HG03571 (cell line): ENCODE data around the gene SLC8A1.
"Not testable (repeated sequence)": the region's sequence is repeated elsewhere in the genome, so short reads cannot be mapped to it uniquely, and the experiment has no call there.

ENCODE experiments used
- ATAC-seq: cut with Tn5 transposase; IDR thresholded peaks from one replicate; pipeline ENCODE4 v1.9.1; 2021; ENCODE audit not compliant: unreplicated experiment

SLC8A1 gene

DNA sequence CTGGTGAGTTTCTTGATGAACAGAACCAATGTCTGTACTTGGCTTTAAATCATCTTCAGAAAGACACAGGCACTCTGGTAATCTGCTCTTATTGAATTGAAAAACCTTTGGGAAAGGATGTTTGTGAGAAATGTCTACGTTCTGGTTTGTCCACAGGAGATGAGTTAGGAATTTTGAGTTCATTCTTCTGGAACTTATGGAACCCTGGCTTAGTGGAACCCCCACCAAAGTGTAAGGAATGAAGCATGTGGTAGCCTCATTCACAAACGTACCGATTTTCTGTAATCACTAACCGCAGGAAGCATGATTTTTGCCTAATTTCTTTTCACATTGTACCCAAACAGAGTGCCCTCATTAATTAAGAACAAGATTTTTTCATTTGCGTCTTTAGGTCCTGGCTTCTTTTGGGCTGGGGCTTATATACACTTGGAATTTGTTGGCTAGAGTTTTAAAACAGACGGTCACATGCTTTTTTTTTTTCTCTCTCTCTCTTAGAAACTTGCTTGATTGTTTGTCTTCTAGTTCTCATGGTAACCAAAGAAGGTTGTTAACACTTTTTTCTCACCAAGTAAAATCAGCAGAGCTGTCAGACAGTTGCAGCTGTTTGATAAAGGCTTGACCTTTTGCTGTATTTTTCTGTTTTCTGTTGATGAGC lies 358.7 kb downstream of the SLC8A1 start:
- no peak for ATAC-seq

DNA sequence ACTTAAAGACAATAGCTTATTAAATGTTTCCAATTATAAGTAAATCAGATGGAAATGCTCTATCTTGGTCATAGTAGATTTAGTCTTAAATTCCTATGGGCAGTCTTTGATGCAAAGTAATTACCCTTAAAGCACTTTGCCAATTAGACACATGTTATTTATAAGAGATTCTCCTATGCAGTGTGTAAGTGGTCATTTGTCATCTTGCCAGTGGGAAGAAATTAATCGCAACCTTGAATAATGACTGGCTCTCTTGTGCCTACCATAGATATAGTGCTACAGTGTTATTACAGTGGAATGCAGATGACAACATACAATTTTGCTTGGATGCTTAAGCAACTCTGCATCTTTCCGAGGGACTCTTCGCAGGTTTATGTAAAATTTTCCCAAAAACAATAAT lies 361.8 kb downstream of the SLC8A1 start:
- no peak for ATAC-seq

DNA sequence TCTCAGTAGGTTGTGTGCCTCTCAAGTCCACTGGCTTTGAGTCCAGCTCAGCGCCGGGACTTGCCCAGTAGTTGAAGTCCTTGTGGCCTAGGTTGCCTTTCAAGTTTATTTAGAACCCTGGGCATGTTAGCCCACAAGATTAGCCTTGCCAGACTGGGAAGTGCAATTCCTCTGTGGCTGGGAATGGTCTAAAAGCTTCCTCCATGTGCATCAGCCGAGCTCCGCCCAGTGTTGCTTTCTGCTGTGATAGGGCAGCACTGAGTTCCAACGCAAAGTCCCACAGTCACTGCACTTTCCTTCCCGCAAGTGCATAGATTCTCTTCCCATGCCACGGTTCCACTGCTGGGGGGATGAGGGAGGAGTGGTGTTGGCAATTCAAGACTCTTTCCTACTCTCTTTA lies 364.0 kb downstream of the SLC8A1 start:
- no peak for ATAC-seq

DNA sequence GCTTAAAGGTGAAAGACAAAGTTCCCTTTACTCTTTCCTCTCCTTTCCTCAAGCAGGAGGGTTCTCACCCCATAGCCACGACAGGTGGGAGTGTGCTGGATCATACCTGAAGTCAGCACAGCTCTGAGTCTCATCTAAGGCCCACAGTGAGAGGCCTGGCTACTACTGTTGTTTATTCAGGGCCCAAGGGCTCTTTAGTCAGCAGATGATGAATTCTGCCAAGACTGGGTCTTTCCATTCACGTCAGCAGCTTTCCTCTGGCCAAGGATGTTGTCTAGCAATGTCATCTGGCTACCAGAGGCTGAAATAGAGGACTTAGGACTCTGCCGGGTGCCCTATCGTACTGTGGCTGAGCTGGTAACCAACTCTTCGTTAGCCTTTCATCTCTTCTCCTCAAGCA lies 364.5 kb downstream of the SLC8A1 start:
- no peak for ATAC-seq

DNA sequence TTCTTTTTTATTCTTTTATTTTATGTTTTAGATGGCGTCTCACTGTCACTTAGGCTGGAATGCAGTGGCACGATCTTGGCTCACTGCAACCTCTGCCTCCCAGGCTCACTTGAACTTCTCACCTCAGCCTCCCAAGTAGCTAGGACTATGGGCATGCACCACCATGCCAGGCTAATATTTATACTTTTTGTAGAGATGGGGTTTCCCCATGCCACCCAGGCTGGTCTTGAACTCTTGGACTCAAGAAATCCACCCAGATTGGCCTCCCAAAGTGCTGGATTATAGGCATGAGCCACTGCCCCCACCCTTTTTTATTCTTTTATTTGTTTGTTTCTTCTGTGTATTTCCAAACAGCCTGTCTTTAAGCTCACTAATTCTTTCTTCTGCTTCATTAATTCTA lies 366.1 kb downstream of the SLC8A1 start:
- no peak for ATAC-seq

DNA sequence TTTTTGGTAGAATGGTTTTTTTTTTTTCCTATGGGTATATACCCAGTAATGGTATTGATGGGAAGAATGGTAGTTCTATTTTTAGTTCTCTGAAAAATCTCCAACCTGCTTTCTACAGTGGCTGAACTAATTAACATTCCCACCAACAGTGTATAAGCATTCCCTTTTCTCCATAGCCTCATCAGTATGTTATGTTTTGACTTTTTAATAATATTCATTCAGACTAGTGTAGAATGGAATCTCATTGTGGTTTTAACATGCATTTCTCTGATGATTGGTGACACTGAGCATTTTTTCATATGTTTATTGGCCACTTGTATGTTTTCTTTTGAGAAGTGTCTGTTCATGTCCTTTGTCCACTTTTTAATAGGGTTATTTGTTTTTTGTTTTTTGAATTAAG lies 378.6 kb downstream of the SLC8A1 start:
- not testable (repeated sequence) for ATAC-seq

DNA sequence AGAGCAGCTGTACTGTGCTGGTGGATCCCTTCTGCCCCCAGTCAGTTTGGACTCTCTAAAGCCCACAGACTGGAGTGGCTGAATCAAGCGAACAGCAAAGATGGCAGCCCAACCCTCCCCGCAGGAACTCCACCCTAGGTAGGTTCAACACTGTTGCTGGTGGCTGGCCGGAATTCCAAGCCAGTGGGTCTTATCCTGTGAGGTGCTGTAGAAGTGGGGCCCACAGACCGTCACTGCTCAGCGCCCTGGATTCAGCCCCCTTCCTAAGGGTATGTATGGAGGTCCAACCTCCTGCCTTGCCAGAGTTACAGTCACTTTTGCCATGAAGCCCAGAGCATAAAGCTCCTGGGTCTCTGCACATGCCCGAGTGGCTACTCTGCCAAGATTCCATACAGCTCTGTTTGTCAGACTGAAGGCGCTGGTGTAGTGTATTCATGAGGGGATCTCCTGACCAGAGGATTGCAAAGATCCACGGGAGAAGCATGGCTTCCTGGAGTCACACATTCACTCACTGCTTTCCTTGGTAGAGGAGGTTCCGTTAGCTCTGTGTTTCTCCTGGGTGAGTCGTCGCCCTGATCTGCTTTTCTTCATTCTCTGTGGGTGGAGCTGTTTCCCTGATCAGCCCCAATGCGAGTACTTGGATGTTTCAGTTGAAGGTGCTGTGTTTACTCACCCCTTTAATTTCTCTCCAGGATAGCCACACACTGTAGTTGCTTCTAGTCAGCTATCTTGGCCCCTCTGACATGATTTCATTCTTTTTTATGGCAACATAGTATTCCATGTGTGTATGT lies 379.3 kb downstream of the SLC8A1 start:
- no peak for ATAC-seq

DNA sequence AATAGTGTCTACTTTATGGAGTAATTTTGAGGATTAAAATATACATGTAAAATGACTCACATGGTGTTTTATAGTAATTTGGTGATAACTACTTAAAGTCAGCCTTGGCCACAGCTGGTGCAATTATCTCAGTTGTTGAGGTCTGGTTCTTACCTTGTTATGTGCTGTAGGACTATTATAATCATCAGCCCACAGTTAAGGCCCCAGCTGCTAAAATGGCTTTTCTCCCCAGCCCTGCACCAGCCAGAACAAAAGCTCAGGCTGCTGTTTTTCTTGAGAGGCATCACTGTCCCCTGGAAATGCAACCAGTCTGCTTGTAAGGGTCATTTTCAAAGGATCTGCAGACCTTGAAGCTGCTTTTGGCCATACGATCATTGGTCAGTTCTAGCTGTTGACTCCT lies 389.5 kb downstream of the SLC8A1 start:
- ATAC-seq = no peak

DNA sequence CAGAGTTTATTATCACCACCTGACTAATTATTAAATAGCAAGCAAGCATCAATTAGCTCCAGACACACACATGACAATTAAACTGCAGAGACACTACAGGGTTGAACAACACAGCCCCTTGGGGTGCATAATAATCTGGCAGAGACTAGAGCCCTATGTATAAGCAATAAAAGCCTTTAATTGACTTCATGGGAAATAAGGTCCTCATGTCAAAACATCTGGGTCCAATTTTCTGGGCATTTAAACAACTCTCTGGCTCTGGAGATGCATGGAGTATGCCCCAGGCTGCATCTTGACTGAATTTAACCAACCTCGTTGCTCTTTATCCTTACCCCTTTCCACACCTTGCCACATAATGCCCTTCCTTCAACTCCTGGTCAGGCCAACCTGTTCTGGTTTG lies 402.1 kb downstream of the SLC8A1 start:
- ATAC-seq = no peak

DNA sequence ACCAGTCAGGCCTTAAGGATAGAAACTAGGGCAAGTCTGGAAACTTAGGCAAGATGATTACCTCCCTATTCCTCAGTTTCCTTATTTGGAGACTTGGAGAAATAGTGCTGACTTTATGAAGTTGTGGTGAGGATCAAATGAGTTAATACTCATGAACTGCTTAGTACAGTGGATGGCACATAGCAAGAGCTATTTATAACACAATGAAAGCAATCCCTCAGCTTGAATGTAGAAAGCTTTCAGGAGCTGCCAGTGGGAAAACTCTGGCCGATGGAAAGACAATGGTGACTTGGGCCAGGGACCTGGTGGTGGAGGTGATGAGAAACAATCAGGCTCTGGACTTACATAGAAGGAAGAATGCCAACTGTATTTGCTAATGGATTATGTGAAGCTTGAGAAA lies 403.4 kb downstream of the SLC8A1 start:
- ATAC-seq = no peak

DNA sequence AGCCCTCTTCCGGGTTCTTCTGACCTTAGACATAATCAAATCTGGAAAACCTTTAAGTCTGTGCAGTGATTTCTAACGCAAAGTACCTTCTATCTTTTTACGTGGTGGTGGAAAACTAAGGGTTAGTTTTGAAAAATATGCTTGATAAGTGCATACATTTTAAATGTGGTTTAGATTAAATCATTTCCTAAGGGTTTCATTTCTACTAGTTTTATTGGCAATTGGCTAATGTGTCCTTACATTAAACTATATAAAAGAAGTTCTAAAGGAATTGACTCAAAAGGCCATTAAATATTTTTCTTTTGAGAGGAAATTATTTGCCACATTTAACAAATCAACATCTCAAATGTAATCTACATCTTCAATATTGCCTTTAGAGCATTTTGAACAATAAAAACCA lies 404.5 kb downstream of the SLC8A1 start:
- ATAC-seq = no peak
